HepG2 (cell line): ENCODE measurements around the gene SPNS3. TPM values are rescaled to one million over a fixed set of nuclear protein-coding genes. Genes with fewer than 3 reads are reported as not detected.

ENCODE experiments used
- AKAP8 ChIP-seq: sonication (generic); formaldehyde crosslinking; IDR thresholded peaks from 2 replicates; pipeline ENCODE4 v1.5.1; 2020; ENCODE audit warnings: mild to moderate bottlenecking, missing genetic modification reagents
- JUNB ChIP-seq: sonication (generic); formaldehyde crosslinking; IDR thresholded peaks from 2 replicates; pipeline ENCODE4 v1.8.0; 2022; ENCODE audit warnings: missing genetic modification reagents, mild to moderate bottlenecking, borderline replicate concordance
- MAZ ChIP-seq, 2 experiments: sonication (generic) in 1 of 2; formaldehyde crosslinking in 1 of 2; IDR thresholded peaks; 2 replicates each; pipeline versions ENCODE4 v1.5.0 to v1.6.1; 2012 to 2020; ENCODE audit warnings: low read depth in 2 of 2, mild to moderate bottlenecking in 2 of 2, borderline replicate concordance in 1 of 2, improper control_type of control experiment in 1 of 2, low read length in 1 of 2, missing genetic modification reagents in 1 of 2, moderate library complexity in 1 of 2
- RELA ChIP-seq: sonication (generic); formaldehyde crosslinking; IDR thresholded peaks from 2 replicates; pipeline ENCODE4 v1.4.0; 2020; ENCODE audit warnings: missing genetic modification reagents
- ZNF546 ChIP-seq: sonication (generic); formaldehyde crosslinking; conservative IDR thresholded peaks from 2 replicates; pipeline ENCODE4 v1.8.1; 2023; ENCODE audit warnings: mild to moderate bottlenecking, missing genetic modification reagents
- ZNF703 ChIP-seq: sonication (generic); formaldehyde crosslinking; IDR thresholded peaks from 2 replicates; pipeline ENCODE4 v1.5.1; 2020; ENCODE audit warnings: missing genetic modification reagents, mild to moderate bottlenecking, moderate library complexity, borderline replicate concordance
- ZNF766 ChIP-seq: sonication (generic); formaldehyde crosslinking; IDR thresholded peaks from 2 replicates; pipeline ENCODE4 v1.5.0; 2020; ENCODE audit warnings: missing genetic modification reagents, borderline replicate concordance
- polyA plus RNA-seq, 8 experiments: library from polyadenylated mRNA; depleted of rRNA in 3 of 8; stranded (reverse) in 7 of 8; unstranded in 1 of 8; fragments of >200 nt; fragmentation: Illumina TruSeq in 4 of 8; extraction: Trizol in 4 of 8; gene quantifications; 2 replicates each; pipeline versions ENCODE4 v1.2.1 to v1.2.3, GENCODE V29; 2011 to 2016; ENCODE audit warnings: low read depth in 4 of 8, missing spikeins in 1 of 8, mixed read lengths in 1 of 8; ENCODE audit not compliant: insufficient read depth in 1 of 8
- total RNA-seq, 5 experiments: library from RNA; depleted of rRNA; stranded (reverse); fragments of >200 nt; fragmentation: Illumina TruSeq; extraction: Trizol; gene quantifications; 2 replicates each; pipeline ENCODE4 v1.2.3, GENCODE V29; 2016; ENCODE audit warnings: low read depth in 1 of 5
- TF ChIP-seq, protein P1 (sequence below): sonication (generic); formaldehyde crosslinking; conservative IDR thresholded peaks from 2 replicates; pipeline ENCODE4 v1.4.0; 2020; ENCODE audit warnings: mild to moderate bottlenecking, missing genetic modification reagents, moderate library complexity
- TF ChIP-seq, protein P2 (sequence below): sonication (generic); formaldehyde crosslinking; IDR thresholded peaks from 2 replicates; pipeline ENCODE4 v1.4.0; 2020; ENCODE audit warnings: mild to moderate bottlenecking, missing genetic modification reagents
- TF ChIP-seq, protein P3 (sequence below): IDR thresholded peaks from 2 replicates; pipeline ENCODE4 v1.6.1; 2016; ENCODE audit warnings: missing compliant biosample characterization, missing genetic modification reagents, borderline replicate concordance
- TF ChIP-seq, protein P4 (sequence below): conservative IDR thresholded peaks from 2 replicates; pipeline ENCODE4 v1.6.1; 2018; ENCODE audit warnings: missing genetic modification reagents
- TF ChIP-seq, protein P5 (sequence below): sonication (generic); formaldehyde crosslinking; IDR thresholded peaks from 2 replicates; pipeline ENCODE4 v1.4.0; 2020; ENCODE audit warnings: missing genetic modification reagents, mild to moderate bottlenecking, borderline replicate concordance

SPNS3 gene
- total and polyA plus RNA-seq, 2 of the 13 experiments (the other 11 are each of a cell fraction or from before 2014, with no cell fraction given) = not detected

DNA sequence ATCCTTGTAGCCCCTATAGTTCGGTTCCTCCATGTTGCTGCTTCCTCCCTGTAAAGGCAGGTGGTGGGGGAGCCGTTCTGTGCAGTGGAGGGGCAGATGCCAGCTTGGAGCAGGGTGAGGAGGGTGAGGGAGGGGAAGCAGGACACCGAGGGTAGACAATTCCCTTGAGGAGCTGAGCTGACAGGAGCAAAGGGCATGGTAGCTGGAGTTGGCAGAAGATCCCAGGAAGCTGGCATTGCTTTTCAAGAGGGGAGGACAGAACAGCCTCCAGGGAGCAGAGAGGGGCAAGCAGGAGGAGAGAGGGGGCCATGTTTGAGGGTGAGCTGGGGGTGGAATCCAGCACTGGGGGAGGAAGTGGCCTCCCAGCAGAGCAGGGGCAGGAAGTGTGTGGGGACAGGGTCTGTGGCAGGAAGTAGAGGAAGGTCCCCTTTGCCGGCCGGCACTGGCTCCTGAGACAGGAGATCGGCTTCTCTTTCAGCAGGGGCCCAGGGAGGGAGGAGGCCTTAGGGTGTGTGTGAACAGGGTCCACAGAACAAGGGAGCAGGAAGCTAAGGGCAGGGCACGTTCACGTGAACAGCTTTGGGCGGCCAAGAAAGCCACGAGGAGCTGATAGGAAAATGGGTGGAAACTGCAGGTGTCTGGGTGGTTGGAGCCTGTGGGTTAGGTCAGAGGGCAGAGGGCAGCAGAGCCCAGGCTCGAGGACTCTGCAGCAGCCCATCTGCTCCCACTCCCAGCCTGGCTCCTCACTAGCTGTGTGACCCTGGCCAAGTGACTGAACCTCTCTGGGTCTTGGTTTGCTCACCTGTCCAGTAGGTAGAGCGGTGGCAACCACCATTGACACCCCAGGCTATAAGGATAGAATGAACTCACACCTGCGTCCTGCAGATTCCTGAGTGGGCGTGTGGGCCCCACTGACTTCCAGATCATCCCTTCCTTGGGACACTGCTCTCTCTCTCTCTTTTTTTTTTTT lies 47.5 kb downstream of the SPNS3 start (continued):
- no peak for TF ChIP-seq ZNF546 (CRISPR knock-in tag)
- TF ChIP-seq ZNF766 = no peak
- TF ChIP-seq MAZ (IDR thresholded peaks at IDR 0.05; ENCODE audit: borderline replicate concordance, low read depth, low read length) = no peak
- TF ChIP-seq MAZ (CRISPR knock-in tag; IDR thresholded peaks at IDR 0.05; ENCODE audit: low read depth) = no peak
- TF ChIP-seq, protein P1, sequence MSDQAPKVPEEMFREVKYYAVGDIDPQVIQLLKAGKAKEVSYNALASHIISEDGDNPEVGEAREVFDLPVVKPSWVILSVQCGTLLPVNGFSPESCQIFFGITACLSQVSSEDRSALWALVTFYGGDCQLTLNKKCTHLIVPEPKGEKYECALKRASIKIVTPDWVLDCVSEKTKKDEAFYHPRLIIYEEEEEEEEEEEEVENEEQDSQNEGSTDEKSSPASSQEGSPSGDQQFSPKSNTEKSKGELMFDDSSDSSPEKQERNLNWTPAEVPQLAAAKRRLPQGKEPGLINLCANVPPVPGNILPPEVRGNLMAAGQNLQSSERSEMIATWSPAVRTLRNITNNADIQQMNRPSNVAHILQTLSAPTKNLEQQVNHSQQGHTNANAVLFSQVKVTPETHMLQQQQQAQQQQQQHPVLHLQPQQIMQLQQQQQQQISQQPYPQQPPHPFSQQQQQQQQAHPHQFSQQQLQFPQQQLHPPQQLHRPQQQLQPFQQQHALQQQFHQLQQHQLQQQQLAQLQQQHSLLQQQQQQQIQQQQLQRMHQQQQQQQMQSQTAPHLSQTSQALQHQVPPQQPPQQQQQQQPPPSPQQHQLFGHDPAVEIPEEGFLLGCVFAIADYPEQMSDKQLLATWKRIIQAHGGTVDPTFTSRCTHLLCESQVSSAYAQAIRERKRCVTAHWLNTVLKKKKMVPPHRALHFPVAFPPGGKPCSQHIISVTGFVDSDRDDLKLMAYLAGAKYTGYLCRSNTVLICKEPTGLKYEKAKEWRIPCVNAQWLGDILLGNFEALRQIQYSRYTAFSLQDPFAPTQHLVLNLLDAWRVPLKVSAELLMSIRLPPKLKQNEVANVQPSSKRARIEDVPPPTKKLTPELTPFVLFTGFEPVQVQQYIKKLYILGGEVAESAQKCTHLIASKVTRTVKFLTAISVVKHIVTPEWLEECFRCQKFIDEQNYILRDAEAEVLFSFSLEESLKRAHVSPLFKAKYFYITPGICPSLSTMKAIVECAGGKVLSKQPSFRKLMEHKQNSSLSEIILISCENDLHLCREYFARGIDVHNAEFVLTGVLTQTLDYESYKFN (CRISPR knock-in tag) = peak; percentile 76
- TF ChIP-seq, protein P2, sequence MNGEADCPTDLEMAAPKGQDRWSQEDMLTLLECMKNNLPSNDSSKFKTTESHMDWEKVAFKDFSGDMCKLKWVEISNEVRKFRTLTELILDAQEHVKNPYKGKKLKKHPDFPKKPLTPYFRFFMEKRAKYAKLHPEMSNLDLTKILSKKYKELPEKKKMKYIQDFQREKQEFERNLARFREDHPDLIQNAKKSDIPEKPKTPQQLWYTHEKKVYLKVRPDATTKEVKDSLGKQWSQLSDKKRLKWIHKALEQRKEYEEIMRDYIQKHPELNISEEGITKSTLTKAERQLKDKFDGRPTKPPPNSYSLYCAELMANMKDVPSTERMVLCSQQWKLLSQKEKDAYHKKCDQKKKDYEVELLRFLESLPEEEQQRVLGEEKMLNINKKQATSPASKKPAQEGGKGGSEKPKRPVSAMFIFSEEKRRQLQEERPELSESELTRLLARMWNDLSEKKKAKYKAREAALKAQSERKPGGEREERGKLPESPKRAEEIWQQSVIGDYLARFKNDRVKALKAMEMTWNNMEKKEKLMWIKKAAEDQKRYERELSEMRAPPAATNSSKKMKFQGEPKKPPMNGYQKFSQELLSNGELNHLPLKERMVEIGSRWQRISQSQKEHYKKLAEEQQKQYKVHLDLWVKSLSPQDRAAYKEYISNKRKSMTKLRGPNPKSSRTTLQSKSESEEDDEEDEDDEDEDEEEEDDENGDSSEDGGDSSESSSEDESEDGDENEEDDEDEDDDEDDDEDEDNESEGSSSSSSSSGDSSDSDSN (CRISPR knock-in tag) = peak; percentile 70
- no peak for TF ChIP-seq ZNF703
- TF ChIP-seq RELA (CRISPR knock-in tag) = no peak
- TF ChIP-seq, protein P3, sequence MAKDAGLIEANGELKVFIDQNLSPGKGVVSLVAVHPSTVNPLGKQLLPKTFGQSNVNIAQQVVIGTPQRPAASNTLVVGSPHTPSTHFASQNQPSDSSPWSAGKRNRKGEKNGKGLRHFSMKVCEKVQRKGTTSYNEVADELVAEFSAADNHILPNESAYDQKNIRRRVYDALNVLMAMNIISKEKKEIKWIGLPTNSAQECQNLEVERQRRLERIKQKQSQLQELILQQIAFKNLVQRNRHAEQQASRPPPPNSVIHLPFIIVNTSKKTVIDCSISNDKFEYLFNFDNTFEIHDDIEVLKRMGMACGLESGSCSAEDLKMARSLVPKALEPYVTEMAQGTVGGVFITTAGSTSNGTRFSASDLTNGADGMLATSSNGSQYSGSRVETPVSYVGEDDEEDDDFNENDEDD = peak; percentile 44; the same call in 1 of the 2 replicates
- no peak for TF ChIP-seq AKAP8 (CRISPR knock-in tag)
- TF ChIP-seq, protein P4, sequence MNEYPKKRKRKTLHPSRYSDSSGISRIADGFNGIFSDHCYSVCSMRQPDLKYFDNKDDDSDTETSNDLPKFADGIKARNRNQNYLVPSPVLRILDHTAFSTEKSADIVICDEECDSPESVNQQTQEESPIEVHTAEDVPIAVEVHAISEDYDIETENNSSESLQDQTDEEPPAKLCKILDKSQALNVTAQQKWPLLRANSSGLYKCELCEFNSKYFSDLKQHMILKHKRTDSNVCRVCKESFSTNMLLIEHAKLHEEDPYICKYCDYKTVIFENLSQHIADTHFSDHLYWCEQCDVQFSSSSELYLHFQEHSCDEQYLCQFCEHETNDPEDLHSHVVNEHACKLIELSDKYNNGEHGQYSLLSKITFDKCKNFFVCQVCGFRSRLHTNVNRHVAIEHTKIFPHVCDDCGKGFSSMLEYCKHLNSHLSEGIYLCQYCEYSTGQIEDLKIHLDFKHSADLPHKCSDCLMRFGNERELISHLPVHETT (CRISPR knock-in tag) = no peak
- TF ChIP-seq JUNB (CRISPR knock-in tag) = no peak
- TF ChIP-seq, protein P5, sequence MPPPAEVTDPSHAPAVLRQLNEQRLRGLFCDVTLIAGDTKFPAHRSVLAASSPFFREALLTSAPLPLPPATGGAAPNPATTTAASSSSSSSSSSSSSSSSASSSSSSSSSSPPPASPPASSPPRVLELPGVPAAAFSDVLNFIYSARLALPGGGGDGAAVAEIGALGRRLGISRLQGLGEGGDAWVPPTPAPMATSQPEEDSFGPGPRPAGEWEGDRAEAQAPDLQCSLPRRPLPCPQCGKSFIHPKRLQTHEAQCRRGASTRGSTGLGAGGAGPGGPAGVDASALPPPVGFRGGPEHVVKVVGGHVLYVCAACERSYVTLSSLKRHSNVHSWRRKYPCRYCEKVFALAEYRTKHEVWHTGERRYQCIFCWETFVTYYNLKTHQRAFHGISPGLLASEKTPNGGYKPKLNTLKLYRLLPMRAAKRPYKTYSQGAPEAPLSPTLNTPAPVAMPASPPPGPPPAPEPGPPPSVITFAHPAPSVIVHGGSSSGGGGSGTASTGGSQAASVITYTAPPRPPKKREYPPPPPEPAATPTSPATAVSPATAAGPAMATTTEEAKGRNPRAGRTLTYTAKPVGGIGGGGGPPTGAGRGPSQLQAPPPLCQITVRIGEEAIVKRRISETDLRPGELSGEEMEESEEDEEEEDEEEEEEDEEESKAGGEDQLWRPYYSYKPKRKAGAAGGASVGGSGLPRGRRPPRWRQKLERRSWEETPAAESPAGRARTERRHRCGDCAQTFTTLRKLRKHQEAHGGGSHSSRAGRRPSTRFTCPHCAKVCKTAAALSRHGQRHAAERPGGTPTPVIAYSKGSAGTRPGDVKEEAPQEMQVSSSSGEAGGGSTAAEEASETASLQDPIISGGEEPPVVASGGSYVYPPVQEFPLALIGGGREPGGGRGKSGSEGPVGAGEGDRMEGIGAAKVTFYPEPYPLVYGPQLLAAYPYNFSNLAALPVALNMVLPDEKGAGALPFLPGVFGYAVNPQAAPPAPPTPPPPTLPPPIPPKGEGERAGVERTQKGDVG (CRISPR knock-in tag) = no peak
